HEK293 (cell line): ENCODE results near the gene CBR1.

Experiments
- CTCF ChIA-PET: fragments of 350-600 bp; formaldehyde crosslinking; extraction: SDS; loops from one replicate; lab custom pipeline; 2021; ENCODE audit warnings: antibody characterized with exemption; lab: Yijun Ruan, JAX
- POLR2A ChIA-PET: fragments of 300-600 bp; formaldehyde crosslinking; extraction: SDS; loops from one replicate; lab custom pipeline; 2020; ENCODE audit warnings: antibody characterized with exemption, inconsistent platforms; lab: Yijun Ruan, JAX
- H3K27ac ChIP-seq: fragments of 200-500 bp; sonication (Bioruptor generic); 2 replicates; pipeline ENCODE4 v1.5.1; 2014; ENCODE audit warnings: low read depth, low read length, control low read depth, inconsistent platforms; ENCODE audit errors: extremely low read depth
- H3K36me3 ChIP-seq, 2 experiments: fragments of 200-500 bp in 1 of 2; sonication (Bioruptor generic) in 1 of 2; 1 replicate in 1 of 2; 2 replicates in 1 of 2; pipeline ENCODE4 v1.5.1; 2014 to 2017; ENCODE audit warnings: inconsistent platforms in 2 of 2, low read length in 2 of 2; ENCODE audit not compliant: control insufficient read depth in 2 of 2, insufficient read depth in 1 of 2
- H3K4me1 ChIP-seq: fragments of 200-500 bp; sonication (Bioruptor generic); 2 replicates; pipeline ENCODE4 v1.5.1; 2014; ENCODE audit warnings: mild to moderate bottlenecking, low read length, inconsistent platforms; ENCODE audit not compliant: control insufficient read depth, insufficient read depth
- H3K4me3 ChIP-seq: 2 replicates; pipeline ENCODE4 v1.5.1; 2011; ENCODE audit warnings: low read depth, mild to moderate bottlenecking, control low read depth, low read length, moderate library complexity
- H3K9me3 ChIP-seq: fragments of 200-500 bp; sonication (Bioruptor generic); 2 replicates; pipeline ENCODE4 v1.5.1; 2014; ENCODE audit warnings: low read depth, low read length, inconsistent platforms; ENCODE audit not compliant: control insufficient read depth, insufficient read depth
- EGR2 ChIP-seq: fragments of 450-650 bp; formaldehyde crosslinking; IDR thresholded peaks from 2 replicates; pipeline ENCODE4 v1.5.1; 2016; ENCODE audit warnings: low read depth, missing biosample characterization, missing genetic modification characterization
- INSM2 ChIP-seq: fragments of 450-650 bp; formaldehyde crosslinking; IDR thresholded peaks from 2 replicates; pipeline ENCODE4 v1.5.1; 2016; ENCODE audit warnings: missing biosample characterization, missing genetic modification characterization
- PRDM1 ChIP-seq: fragments of 450-650 bp; formaldehyde crosslinking; IDR thresholded peaks from 2 replicates; pipeline ENCODE4; 2016; ENCODE audit warnings: missing biosample characterization, missing genetic modification characterization
- ZBTB11 ChIP-seq: fragments of 450-650 bp; formaldehyde crosslinking; conservative IDR thresholded peaks from 2 replicates; pipeline ENCODE4 v1.5.1; 2016; ENCODE audit warnings: low read depth, missing biosample characterization, missing genetic modification characterization
- ZBTB17 ChIP-seq: fragments of 450-650 bp; formaldehyde crosslinking; IDR thresholded peaks from 2 replicates; pipeline ENCODE4 v1.5.1; 2016; ENCODE audit warnings: missing biosample characterization, missing genetic modification characterization
- ZNF140 ChIP-seq: fragments of 450-650 bp; formaldehyde crosslinking; IDR thresholded peaks from 2 replicates; pipeline ENCODE4 v1.5.1; 2016; ENCODE audit warnings: missing biosample characterization, missing genetic modification characterization
- ZNF248 ChIP-seq: fragments of 450-650 bp; formaldehyde crosslinking; IDR thresholded peaks from 2 replicates; pipeline ENCODE4 v1.5.1; 2017; ENCODE audit warnings: missing biosample characterization, missing genetic modification characterization
- ZNF391 ChIP-seq: fragments of 450-650 bp; formaldehyde crosslinking; IDR thresholded peaks from 2 replicates; pipeline ENCODE4 v1.5.1; 2016; ENCODE audit warnings: low read depth, missing biosample characterization, missing genetic modification characterization, borderline replicate concordance
- ZNF518A ChIP-seq: fragments of 450-650 bp; formaldehyde crosslinking; conservative IDR thresholded peaks from 2 replicates; pipeline ENCODE4 v1.5.1; 2016; ENCODE audit warnings: low read depth, missing biosample characterization, missing genetic modification characterization
- ZNF596 ChIP-seq: fragments of 450-650 bp; IDR thresholded peaks from 2 replicates; pipeline ENCODE4 v1.5.0; 2018; ENCODE audit warnings: missing biosample characterization, mild to moderate bottlenecking, missing genetic modification characterization, moderate library complexity
- ZNF707 ChIP-seq: fragments of 450-650 bp; formaldehyde crosslinking; IDR thresholded peaks from 2 replicates; pipeline ENCODE4 v1.5.1; 2016; ENCODE audit warnings: missing biosample characterization, missing genetic modification characterization
- ZSCAN4 ChIP-seq: fragments of 450-650 bp; formaldehyde crosslinking; IDR thresholded peaks from 2 replicates; pipeline ENCODE4 v1.5.1; 2017; ENCODE audit warnings: missing biosample characterization, missing genetic modification characterization
- ZXDB ChIP-seq: fragments of 450-650 bp; formaldehyde crosslinking; IDR thresholded peaks from 2 replicates; pipeline ENCODE4 v1.5.1; 2016; ENCODE audit warnings: missing biosample characterization, missing genetic modification characterization

Gene CBR1

GRCh38 chr21:36075953-36076352 is 6.1 kb downstream of the CBR1 start (continued):
- TF ChIP-seq INSM2 (tag by site-specific recombination) (no peak), ZNF248 (tag by site-specific recombination) (no peak), ZSCAN4 (tag by site-specific recombination) (no peak), ZNF596 (no peak), EGR2 (no peak), ZNF707 (tag by site-specific recombination) (no peak), ZNF140 (tag by site-specific recombination) (no peak), ZNF391 (tag by site-specific recombination) (no peak), ZNF518A (tag by site-specific recombination) (no peak)

GRCh38 chr21:36076878-36077655 is 7.2 kb downstream of the CBR1 start:
- POLR2A ChIA-PET, result interaction anchor here (0.6 to 2.1 kb wide), 2 partner anchors 17 to 183 kb away, joined by 3 to 6 read pairs; partner anchors contain the start of gene SETD4
- CTCF ChIA-PET, result interaction anchor here (1.2 to 2.4 kb wide), 4 partner anchors 10 to 48 kb away, joined by 3 to 10 read pairs (median 6); no protein-coding TSS in a partner anchor
- Histone ChIP-seq H3K36me3 (peaks cover 0 to 15% of the 10 kb centered on the region in 2 experiments; a peak in 2 of 3 replicates), H3K9me3 (no peaks in the 10 kb centered on the region), H3K4me3 (no peak overlapping the region), H3K4me1 (no peaks in the 10 kb centered on the region), H3K27ac (no peak overlapping the region)
- TF ChIP-seq ZBTB17 (tag by site-specific recombination), result 0 out of 2 replicates have a peak, but pooled peaks have one; percentile 18
- no peak for TF ChIP-seq ZXDB

- POLR2A ChIA-PET, result interaction anchor here (0.6 to 2.1 kb wide), 4 partner anchors 8 to 642 kb away, joined by 3 to 6 read pairs (median 4); partner anchors contain the start of genes CBR1 and SETD4
- no peaks in the 10 kb centered on the region for H3K4me1 ChIP-seq
- no peak overlapping the region for H3K27ac ChIP-seq
- no peak overlapping the region for H3K4me3 ChIP-seq
- no peaks in the 10 kb centered on the region for H3K9me3 ChIP-seq
- CTCF ChIA-PET, result interaction anchor here (0.6 to 2.4 kb wide), 4 partner anchors 10 to 47 kb away, joined by 3 to 10 read pairs (median 6); no protein-coding TSS in a partner anchor
- peaks cover 0 to 8% of the 10 kb centered on the region in 2 experiments; a peak in 2 of 3 replicates for H3K36me3 ChIP-seq
- TF ChIP-seq PRDM1 (no peak), ZBTB11 (tag by site-specific recombination) (no peak)
Measured at GRCh38 chr21:36077758-36078157, 7.9 kb downstream of the CBR1 start.
